Measurements from ENCODE around the gene TMEM11.

Gene TMEM11

GRCh38 chr17:21177854-21178600 lies 35.9 kb downstream of the TMEM11 start:
- no peak for DNase-seq

GRCh38 chr17:21177401-21177800 lies 36.6 kb downstream of the TMEM11 start:
- no peak for DNase-seq

- DNase-seq = no peak
Observed at GRCh38 chr17:21176773-21177395, 37.1 kb downstream of the TMEM11 start.

GRCh38 chr17:21174713-21175112 lies 39.2 kb downstream of the TMEM11 start:
- no peak for DNase-seq

- no peak for DNase-seq
Observed at GRCh38 chr17:21174186-21174585, 39.8 kb downstream of the TMEM11 start.

GRCh38 chr17:21173543-21173942 lies 40.4 kb downstream of the TMEM11 start:
- DNase-seq = no peak

GRCh38 chr17:21172846-21173245 lies 41.1 kb downstream of the TMEM11 start:
- DNase-seq = no peak

- DNase-seq = no peak
Observed at GRCh38 chr17:21171970-21172510, 41.9 kb downstream of the TMEM11 start.

GRCh38 chr17:21171309-21171922 lies 42.5 kb downstream of the TMEM11 start:
- peak; percentile 25 for DNase-seq

- DNase-seq = no peak
Observed at GRCh38 chr17:21170809-21171208, 43.2 kb downstream of the TMEM11 start.

- DNase-seq = no peak
Observed at GRCh38 chr17:21169496-21169895, 44.5 kb downstream of the TMEM11 start.

GRCh38 chr17:21168555-21168865 lies 45.5 kb downstream of the TMEM11 start:
- DNase-seq = no peak

- no peak for DNase-seq
Observed at GRCh38 chr17:21167303-21167702, 46.7 kb downstream of the TMEM11 start.

- DNase-seq = no peak
Observed at GRCh38 chr17:21166595-21167210, 47.3 kb downstream of the TMEM11 start.

- no peak for DNase-seq
Observed at GRCh38 chr17:21165922-21166594, 47.9 kb downstream of the TMEM11 start.

GRCh38 chr17:21164620-21165019 lies 49.3 kb downstream of the TMEM11 start:
- DNase-seq = no peak

- DNase-seq = no peak
Observed at GRCh38 chr17:21164216-21164615, 49.7 kb downstream of the TMEM11 start.

GRCh38 chr17:21163101-21163500 lies 50.9 kb downstream of the TMEM11 start:
- no peak for DNase-seq

GRCh38 chr17:21162394-21162775 lies 51.6 kb downstream of the TMEM11 start:
- DNase-seq = no peak

- no peak for DNase-seq
Observed at GRCh38 chr17:21161498-21162393, 52.2 kb downstream of the TMEM11 start.

- DNase-seq = no peak
Observed at GRCh38 chr17:21160401-21160800, 53.6 kb downstream of the TMEM11 start.

Data from activated CD4-positive, alpha-beta T cell treated with anti-CD3 and anti-CD28 coated beads, Interleukin-2, amount 50 U/mL, for 16 hours (primary cell).